BLaER1 treated with 17β-estradiol and CSF1 and Interleukin-3, amounts not matched to agents 10 nM and 100 nM (cell line): ENCODE results near the gene MPI.
A peak's percentile ranks its signal among the peaks of the same experiment; 100 is the strongest.
"Not testable (repeated sequence)": the region's sequence is repeated elsewhere in the genome, so short reads cannot be mapped to it uniquely, and the experiment has no call there.

Experiments used
- H3K27ac ChIP-seq, 11 experiments: shearing (Covaris generic); formaldehyde crosslinking; 2 replicates each; pipeline ENCODE4 v1.8.1; 2022
- H3K27me3 ChIP-seq, 11 experiments: shearing (Covaris generic); formaldehyde crosslinking; 2 replicates each; pipeline ENCODE4 v1.8.1; 2022
- H3K36me3 ChIP-seq, 11 experiments: shearing (Covaris generic); formaldehyde crosslinking; 2 replicates each; pipeline ENCODE4 v1.8.1; 2022
- H3K4me1 ChIP-seq, 10 experiments: shearing (Covaris generic); formaldehyde crosslinking; 2 replicates each; pipeline ENCODE4 v1.8.1; 2022
- H3K4me2 ChIP-seq, 11 experiments: shearing (Covaris generic); formaldehyde crosslinking; 2 replicates each; pipeline ENCODE4 v1.8.1; 2022
- H3K4me3 ChIP-seq, 10 experiments: shearing (Covaris generic); formaldehyde crosslinking; 2 replicates each; pipeline ENCODE4 v1.8.1; 2022
- H3K9ac ChIP-seq, 11 experiments: shearing (Covaris generic); formaldehyde crosslinking; 2 replicates each; pipeline ENCODE4 v1.8.1; 2022
- H3K9me3 ChIP-seq, 11 experiments: shearing (Covaris generic); formaldehyde crosslinking; replicated peaks in 1 of 11; 2 replicates each; pipeline ENCODE4 v1.8.1; 2022
- H4K20me1 ChIP-seq, 11 experiments: shearing (Covaris generic); formaldehyde crosslinking; 2 replicates each; pipeline ENCODE4 v1.8.1; 2022
- Cebpa-rat ChIP-seq, 11 experiments: shearing (Covaris generic); IDR thresholded peaks; 2 replicates each; pipeline ENCODE4 v1.8.1; 2022

The MPI gene

GRCh38 chr15:74888716-74889115 lies 1.1 kb upstream of the MPI start:
- TF ChIP-seq Cebpa-rat (IDR thresholded peaks at IDR 0.05) = no peak
- Histone ChIP-seq H3K36me3 (peaks cover 16 to 28% (median 25%) of the 10 kb centered on the region in 11 experiments), H3K4me2 (peak overlapping the region in 6 of 11 experiments; percentile 96 to 100 (median 98); a peak in 7 of 22 replicates), H3K4me3 (no peak overlapping the region), H4K20me1 (no peaks in the 10 kb centered on the region; a peak in 1 of 22 replicates), H3K27me3 (no peaks in the 10 kb centered on the region), H3K4me1 (peaks cover 29 to 77% (median 38%) of the 10 kb centered on the region in 10 experiments), H3K9me3 (no peaks in the 10 kb centered on the region; a peak in 1 of 22 replicates), H3K9ac (peak overlapping the region in 1 of 11 experiments; percentile 88; a peak in 1 of 22 replicates), H3K27ac (no peak overlapping the region)

GRCh38 chr15:74889390-74889882 lies 406 bp upstream of the MPI start:
- Histone ChIP-seq H3K9ac (peak overlapping the region; percentile 82 to 94 (median 90); a peak in 20 of 22 replicates), H3K4me1 (peaks cover 22 to 71% (median 31%) of the 10 kb centered on the region in 10 experiments), H3K4me2 (peak overlapping the region; percentile 93 to 100 (median 98)), H4K20me1 (no peaks in the 10 kb centered on the region; a peak in 1 of 22 replicates), H3K27me3 (no peaks in the 10 kb centered on the region), H3K36me3 (peaks cover 16 to 31% (median 26%) of the 10 kb centered on the region in 11 experiments), H3K9me3 (no peaks in the 10 kb centered on the region), H3K27ac (peak overlapping the region in 7 of 11 experiments; percentile 78 to 91 (median 88); a peak in 8 of 22 replicates), H3K4me3 (peak overlapping the region; percentile 75 to 95 (median 90))
- TF ChIP-seq Cebpa-rat (IDR thresholded peaks at IDR 0.05) = no peak

DNA sequence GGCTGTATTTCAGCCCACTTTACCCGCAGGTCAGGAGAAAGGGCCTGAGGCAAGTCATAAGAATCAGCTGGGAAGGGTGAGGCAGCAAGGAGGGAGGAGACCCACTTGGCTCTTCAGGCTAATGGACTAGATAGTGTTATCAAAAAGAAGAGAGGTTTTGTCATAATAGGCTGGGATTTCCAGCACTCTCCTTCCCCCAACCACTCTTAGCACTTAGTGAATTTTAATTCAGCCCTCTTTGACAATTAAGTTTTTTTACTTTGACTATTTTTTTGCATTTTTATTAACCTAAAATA lies 771 bp downstream of the MPI start:
- H3K4me1 ChIP-seq = peaks cover 18 to 59% (median 25%) of the 10 kb centered on the region in 10 experiments
- no peaks in the 10 kb centered on the region; a peak in 1 of 22 replicates for H4K20me1 ChIP-seq
- TF ChIP-seq Cebpa-rat (IDR thresholded peaks at IDR 0.05) = no peak
- peaks cover 17 to 40% (median 30%) of the 10 kb centered on the region in 11 experiments for H3K36me3 ChIP-seq
- no peaks in the 10 kb centered on the region for H3K27me3 ChIP-seq
- peak overlapping the region; percentile 75 to 95 (median 90) for H3K4me3 ChIP-seq
- no peaks in the 10 kb centered on the region for H3K9me3 ChIP-seq
- H3K9ac ChIP-seq = peak overlapping the region; percentile 82 to 94 (median 90)
- peak overlapping the region; percentile 93 to 100 (median 98) for H3K4me2 ChIP-seq
- H3K27ac ChIP-seq = peak overlapping the region; percentile 74 to 91 (median 86); a peak in 21 of 22 replicates

DNA sequence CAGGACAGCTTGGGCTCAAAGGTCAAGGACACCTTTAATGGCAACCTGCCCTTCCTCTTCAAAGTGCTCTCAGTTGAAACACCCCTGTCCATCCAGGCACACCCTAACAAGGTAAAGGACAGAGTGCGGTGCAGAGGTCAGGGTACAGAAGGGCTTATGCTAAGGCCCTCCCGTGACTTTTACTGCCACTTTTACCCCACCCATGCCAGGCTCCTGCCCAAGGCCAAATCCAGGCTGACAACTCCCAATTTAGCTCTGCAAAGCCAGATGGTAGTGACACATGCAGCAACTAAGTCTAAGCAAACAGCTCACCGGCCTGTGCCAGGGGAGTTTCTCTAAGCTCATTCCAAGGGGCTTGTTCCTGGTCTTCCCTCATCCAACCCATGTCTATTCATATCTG lies 1.6 kb downstream of the MPI start:
- H3K27me3 ChIP-seq = no peaks in the 10 kb centered on the region
- peak overlapping the region; percentile 93 to 100 (median 98); a peak in 19 of 22 replicates for H3K4me2 ChIP-seq
- H3K9me3 ChIP-seq = no peaks in the 10 kb centered on the region
- H3K36me3 ChIP-seq = peaks cover 25 to 48% (median 38%) of the 10 kb centered on the region in 11 experiments
- no peak overlapping the region for H3K27ac ChIP-seq
- H3K4me3 ChIP-seq = peak overlapping the region in 1 of 10 experiments; percentile 95; a peak in 1 of 20 replicates
- no peak overlapping the region for H3K9ac ChIP-seq
- TF ChIP-seq Cebpa-rat (IDR thresholded peaks at IDR 0.05) = no peak
- peaks cover 18 to 51% (median 25%) of the 10 kb centered on the region in 10 experiments for H3K4me1 ChIP-seq
- H4K20me1 ChIP-seq = no peaks in the 10 kb centered on the region; a peak in 1 of 22 replicates

DNA sequence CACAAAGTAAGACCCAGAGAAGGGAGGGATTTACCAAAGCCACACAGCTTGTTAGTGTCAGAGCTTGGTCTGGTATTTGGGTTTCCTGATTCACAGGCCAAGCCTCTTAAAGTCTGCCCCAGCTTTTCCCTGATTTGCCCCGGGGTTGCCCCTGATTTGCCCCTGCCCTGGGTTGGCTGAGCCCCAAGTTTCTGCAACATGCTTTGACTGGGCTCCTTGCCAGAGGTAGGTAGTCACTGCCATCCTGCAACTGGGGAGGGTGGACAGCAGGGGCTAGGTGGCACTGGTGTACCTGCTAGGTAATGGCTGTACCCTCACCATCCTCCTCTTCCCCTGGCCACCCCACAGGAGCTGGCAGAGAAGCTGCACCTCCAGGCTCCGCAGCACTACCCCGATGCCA lies 2.5 kb downstream of the MPI start:
- H3K36me3 ChIP-seq = peaks cover 33 to 56% (median 47%) of the 10 kb centered on the region in 11 experiments
- no peak for TF ChIP-seq Cebpa-rat (IDR thresholded peaks at IDR 0.05)
- H3K27ac ChIP-seq = no peak overlapping the region
- no peaks in the 10 kb centered on the region for H3K27me3 ChIP-seq
- H3K9me3 ChIP-seq = no peaks in the 10 kb centered on the region
- H4K20me1 ChIP-seq = peaks cover 0 to 7% (median 0%) of the 10 kb centered on the region in 11 experiments; a peak in 2 of 22 replicates
- H3K4me3 ChIP-seq = no peak overlapping the region
- peaks cover 18 to 43% (median 25%) of the 10 kb centered on the region in 10 experiments for H3K4me1 ChIP-seq
- no peak overlapping the region for H3K9ac ChIP-seq
- peak overlapping the region in 1 of 11 experiments; percentile 29; a peak in 1 of 22 replicates for H3K4me2 ChIP-seq

DNA sequence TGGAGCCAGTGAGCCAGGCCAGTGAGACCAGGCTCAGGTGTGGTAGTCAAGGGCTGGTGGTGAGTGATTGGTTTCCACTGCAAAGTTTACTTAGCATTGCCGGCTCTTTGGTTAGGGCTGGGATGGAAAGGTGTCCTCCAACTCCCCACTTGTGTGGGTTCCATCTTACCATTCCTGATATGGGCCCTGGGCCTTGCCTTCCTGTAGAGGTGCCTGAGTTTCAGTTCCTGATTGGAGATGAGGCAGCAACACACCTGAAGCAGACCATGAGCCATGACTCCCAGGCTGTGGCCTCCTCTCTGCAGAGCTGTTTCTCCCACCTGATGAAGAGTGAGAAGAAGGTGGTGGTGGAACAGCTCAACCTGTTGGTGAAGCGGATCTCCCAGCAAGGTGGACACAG lies 3.1 kb downstream of the MPI start:
- H3K9me3 ChIP-seq = no peaks in the 10 kb centered on the region
- H3K4me2 ChIP-seq = peak overlapping the region in 1 of 11 experiments; percentile 29; a peak in 2 of 22 replicates
- no peak overlapping the region for H3K27ac ChIP-seq
- no peak for TF ChIP-seq Cebpa-rat (IDR thresholded peaks at IDR 0.05)
- H3K36me3 ChIP-seq = peaks cover 38 to 62% (median 51%) of the 10 kb centered on the region in 11 experiments
- H3K9ac ChIP-seq = no peak overlapping the region
- peaks cover 0 to 13% (median 0%) of the 10 kb centered on the region in 11 experiments; a peak in 2 of 22 replicates for H4K20me1 ChIP-seq
- H3K4me3 ChIP-seq = no peak overlapping the region
- H3K4me1 ChIP-seq = peaks cover 18 to 43% (median 25%) of the 10 kb centered on the region in 10 experiments
- no peaks in the 10 kb centered on the region for H3K27me3 ChIP-seq

DNA sequence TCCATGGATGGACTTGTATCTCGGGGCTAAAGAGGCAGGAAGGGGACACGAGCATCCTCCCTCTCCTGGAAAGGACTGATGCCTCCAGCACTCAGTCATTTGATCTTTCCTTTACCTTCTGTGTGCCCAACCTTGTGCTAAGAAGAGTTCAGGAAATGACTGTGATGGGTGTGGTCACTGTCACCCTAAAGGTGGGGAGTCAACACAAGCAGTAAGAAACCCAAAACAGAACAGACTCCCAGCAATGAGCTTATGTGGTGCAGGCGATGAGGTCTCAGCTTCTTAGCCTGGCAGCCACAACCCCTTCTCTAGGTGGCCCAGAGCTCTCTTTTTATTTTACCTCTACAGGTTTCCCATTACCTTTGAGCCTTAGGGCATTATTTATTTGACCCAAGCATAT lies 3.8 kb downstream of the MPI start:
- Histone ChIP-seq H3K9ac (no peak overlapping the region), H3K9me3 (no peaks in the 10 kb centered on the region), H3K27ac (no peak overlapping the region), H3K27me3 (no peaks in the 10 kb centered on the region), H4K20me1 (peaks cover 0 to 19% (median 0%) of the 10 kb centered on the region in 11 experiments; a peak in 2 of 22 replicates), H3K4me3 (no peak overlapping the region), H3K4me1 (peaks cover 18 to 43% (median 25%) of the 10 kb centered on the region in 10 experiments), H3K4me2 (peak overlapping the region in 4 of 11 experiments; percentile 0 to 29 (median 19); a peak in 2 of 22 replicates), H3K36me3 (peaks cover 38 to 69% (median 56%) of the 10 kb centered on the region in 11 experiments)
- no peak for TF ChIP-seq Cebpa-rat (IDR thresholded peaks at IDR 0.05)

- not testable (repeated sequence) for H3K4me2 ChIP-seq, H3K4me3 ChIP-seq, H3K9me3 ChIP-seq, H3K27ac ChIP-seq, H3K27me3 ChIP-seq, H3K9ac ChIP-seq
- Histone ChIP-seq H3K36me3 (peaks cover 45 to 77% (median 63%) of the 10 kb centered on the region in 11 experiments), H4K20me1 (peaks cover 0 to 24% (median 0%) of the 10 kb centered on the region in 11 experiments; a peak in 3 of 22 replicates), H3K4me1 (peaks cover 14 to 35% (median 20%) of the 10 kb centered on the region in 10 experiments)
These were observed 4.5 kb downstream of the MPI start for GRCh38 chr15:74894383-74894782.

- TF ChIP-seq Cebpa-rat (IDR thresholded peaks at IDR 0.05) = no peak
- H3K4me3 ChIP-seq = no peak overlapping the region
- peaks cover 0 to 38% (median 0%) of the 10 kb centered on the region in 11 experiments; a peak in 4 of 22 replicates for H4K20me1 ChIP-seq
- H3K9me3 ChIP-seq = no peaks in the 10 kb centered on the region
- H3K9ac ChIP-seq = no peak overlapping the region
- no peak overlapping the region for H3K4me2 ChIP-seq
- peaks cover 60 to 91% (median 78%) of the 10 kb centered on the region in 11 experiments for H3K36me3 ChIP-seq
- H3K4me1 ChIP-seq = peaks cover 4 to 29% (median 8%) of the 10 kb centered on the region in 10 experiments
- no peaks in the 10 kb centered on the region for H3K27me3 ChIP-seq
- no peak overlapping the region for H3K27ac ChIP-seq
These were observed 6.0 kb downstream of the MPI start for GRCh38 chr15:74895830-74896229.
